ENCODE data around the gene MAGEA9B. TPM values are rescaled to one million over a fixed set of nuclear protein-coding genes. Genes with fewer than 3 reads are reported as not detected.
"Not testable (repeated sequence)": the region's sequence is repeated elsewhere in the genome, so short reads cannot be mapped to it uniquely, and the experiment has no call there.

Gene MAGEA9B
- polyA plus RNA-seq, 3 donors = not detected

GRCh38 chrX:149628280-149628679, 41.0 kb upstream of the MAGEA9B start:
- no peak overlapping the region for H2AFZ ChIP-seq (ENCODE audit: insufficient read depth, low read depth, low read length, poor library complexity, severe bottlenecking)
- no peaks in the 10 kb centered on the region for H3K36me3 ChIP-seq (replicated peaks in 1 of 2; ENCODE audit: control insufficient read depth in 1 of 2, insufficient read depth in 2 of 2, low read length in 2 of 2)
- Mint-ChIP-seq H3K27me3 (ENCODE audit: low read depth in 3 of 3) (peaks cover 0 to 6% (median 5%) of the 10 kb centered on the region in 3 donors), H3K27ac (no peak overlapping the region), H3K9me3 (peaks cover 0 to 4% (median 0%) of the 10 kb centered on the region in 7 donors), H3K36me3 (no peaks in the 10 kb centered on the region), H3K4me1 (peaks cover 23% of the 10 kb centered on the region), H3K4me3 (no peak overlapping the region)
- H3K9ac ChIP-seq (ENCODE audit: insufficient read depth, low read length, poor library complexity, severe bottlenecking) = no peak overlapping the region
- H3K4me3 ChIP-seq (replicated peaks in 1 of 3; ENCODE audit: low read depth in 2 of 3, low read length in 3 of 3) = no peak overlapping the region
- no peaks in the 10 kb centered on the region for H3K9me3 ChIP-seq (replicated peaks in 1 of 2; ENCODE audit: control insufficient read depth in 1 of 2, insufficient read depth in 1 of 2, low read length in 2 of 2)
- WGBS (ENCODE audit: insufficient coverage) = no CpG with 5 or more reads among the region's 3 CpGs
- H3K4me2 ChIP-seq (replicated peaks; ENCODE audit: extremely low read depth, low read length, poor library complexity, severe bottlenecking) = no peak overlapping the region
- peaks cover 35% of the 10 kb centered on the region for H4K20me1 ChIP-seq (ENCODE audit: insufficient read depth, low read length)
- peaks cover 0 to 6% of the 10 kb centered on the region in 2 donors for H3K27me3 ChIP-seq (ENCODE audit: control insufficient read depth in 2 of 2, insufficient read depth in 2 of 2, low read length in 2 of 2)
- TF ChIP-seq CTCF (IDR thresholded peaks at IDR 0.05) = no peak
- H3K79me2 ChIP-seq (ENCODE audit: insufficient read depth, low read length) = peaks cover 38% of the 10 kb centered on the region
- H3K27ac ChIP-seq (ENCODE audit: low read depth in 1 of 2, low read length in 2 of 2) = no peak overlapping the region
- no peak for DNase-seq
- H3K4me1 ChIP-seq (ENCODE audit: control insufficient read depth in 1 of 2, insufficient read depth in 2 of 2, low read length in 2 of 2) = peaks cover 14 to 16% of the 10 kb centered on the region in 2 donors
- intact Hi-C loops (cut with micrococcal nuclease) = no loop called here

- H3K27me3 Mint-ChIP-seq (ENCODE audit: low read depth in 3 of 3); DNase-seq; H3K36me3 Mint-ChIP-seq; H2AFZ ChIP-seq (ENCODE audit: insufficient read depth, low read depth, low read length, poor library complexity, severe bottlenecking); H3K4me3 Mint-ChIP-seq; H3K27ac ChIP-seq (ENCODE audit: low read depth in 1 of 2, low read length in 2 of 2); H3K27ac Mint-ChIP-seq; intact Hi-C loops (cut with micrococcal nuclease); H3K4me3 ChIP-seq (replicated peaks in 1 of 3; ENCODE audit: low read depth in 2 of 3, low read length in 3 of 3); H3K9me3 ChIP-seq (replicated peaks in 1 of 2; ENCODE audit: control insufficient read depth in 1 of 2, insufficient read depth in 1 of 2, low read length in 2 of 2); H3K9me3 Mint-ChIP-seq; H3K9ac ChIP-seq (ENCODE audit: insufficient read depth, low read length, poor library complexity, severe bottlenecking); H3K27me3 ChIP-seq (ENCODE audit: control insufficient read depth in 2 of 2, insufficient read depth in 2 of 2, low read length in 2 of 2); H3K4me2 ChIP-seq (replicated peaks; ENCODE audit: extremely low read depth, low read length, poor library complexity, severe bottlenecking); H3K36me3 ChIP-seq (replicated peaks in 1 of 2; ENCODE audit: control insufficient read depth in 1 of 2, insufficient read depth in 2 of 2, low read length in 2 of 2): not testable (repeated sequence)
- Histone ChIP-seq H3K79me2 (ENCODE audit: insufficient read depth, low read length) (peaks cover 38% of the 10 kb centered on the region), H3K4me1 (ENCODE audit: control insufficient read depth in 1 of 2, insufficient read depth in 2 of 2, low read length in 2 of 2) (peaks cover 13 to 14% of the 10 kb centered on the region in 2 donors), H4K20me1 (ENCODE audit: insufficient read depth, low read length) (peaks cover 48% of the 10 kb centered on the region)
- no CpG with 5 or more reads among the region's 8 CpGs for WGBS (ENCODE audit: insufficient coverage)
- H3K4me1 Mint-ChIP-seq = peaks cover 19% of the 10 kb centered on the region
Measured at GRCh38 chrX:149626829-149627228, 39.6 kb upstream of the MAGEA9B start.

GRCh38 chrX:149619662-149620061, 32.4 kb upstream of the MAGEA9B start:
- H2AFZ ChIP-seq (ENCODE audit: insufficient read depth, low read depth, low read length, poor library complexity, severe bottlenecking); intact Hi-C loops (cut with micrococcal nuclease); H3K27me3 ChIP-seq (ENCODE audit: control insufficient read depth in 2 of 2, insufficient read depth in 2 of 2, low read length in 2 of 2); DNase-seq; H3K4me1 ChIP-seq (ENCODE audit: control insufficient read depth in 1 of 2, insufficient read depth in 2 of 2, low read length in 2 of 2); H3K27ac ChIP-seq (ENCODE audit: low read depth in 1 of 2, low read length in 2 of 2); H3K27me3 Mint-ChIP-seq (ENCODE audit: low read depth in 3 of 3); H3K27ac Mint-ChIP-seq; H3K4me3 Mint-ChIP-seq; H3K9me3 ChIP-seq (replicated peaks in 1 of 2; ENCODE audit: control insufficient read depth in 1 of 2, insufficient read depth in 1 of 2, low read length in 2 of 2); H3K4me2 ChIP-seq (replicated peaks; ENCODE audit: extremely low read depth, low read length, poor library complexity, severe bottlenecking); H3K4me1 Mint-ChIP-seq; H3K9me3 Mint-ChIP-seq; H3K36me3 Mint-ChIP-seq; H3K4me3 ChIP-seq (replicated peaks in 1 of 3; ENCODE audit: low read depth in 2 of 3, low read length in 3 of 3); H3K36me3 ChIP-seq (replicated peaks in 1 of 2; ENCODE audit: control insufficient read depth in 1 of 2, insufficient read depth in 2 of 2, low read length in 2 of 2); H3K9ac ChIP-seq (ENCODE audit: insufficient read depth, low read length, poor library complexity, severe bottlenecking): not testable (repeated sequence)
- H4K20me1 ChIP-seq (ENCODE audit: insufficient read depth, low read length) = peaks cover 34% of the 10 kb centered on the region
- peaks cover 10% of the 10 kb centered on the region for H3K79me2 ChIP-seq (ENCODE audit: insufficient read depth, low read length)
- no CpG with 5 or more reads among the region's 1 CpG for WGBS (ENCODE audit: insufficient coverage)

Data from CD14-positive monocyte (primary cell).